ENCODE results near the gene CD44.

GRCh38 chr11:35178873-35179272 is 39.9 kb downstream of the CD44 start:
- TF ChIP-seq CTCF (IDR thresholded peaks at IDR 0.05) (no peak), POLR2A (IDR thresholded peaks at IDR 0.05) (no peak)

All from uterus (tissue), 2 donors.